PFSK-1 (cell line): ENCODE measurements around the gene BRSK2.

Source experiments
- FOXP2 ChIP-seq: optimal IDR thresholded peaks from 2 replicates; pipeline ENCODE3; 2011; ENCODE audit warnings: borderline replicate concordance, control low read depth, inconsistent platforms; ENCODE audit not compliant: insufficient read depth; ENCODE audit errors: extremely low read length, extremely low read depth
- POLR2AphosphoS5 ChIP-seq: IDR thresholded peaks from 2 replicates; pipeline ENCODE4 v1.6.1; 2012; ENCODE audit warnings: low read depth, mild to moderate bottlenecking, control low read depth, low read length, moderate library complexity
- REST ChIP-seq, 2 experiments: IDR thresholded peaks; 2 replicates each; pipeline versions ENCODE4 v1.6.1 to v1.8.0; 2011 to 2012; ENCODE audit warnings: low read depth in 2 of 2, low read length in 2 of 2, control low read depth in 1 of 2, inconsistent platforms in 1 of 2, mild to moderate bottlenecking in 1 of 2, moderate library complexity in 1 of 2; ENCODE audit not compliant: insufficient read depth in 1 of 2
- SIN3A ChIP-seq: IDR thresholded peaks from 2 replicates; pipeline ENCODE4 v1.6.1; 2012; ENCODE audit warnings: mild to moderate bottlenecking, low read length, moderate library complexity, borderline replicate concordance; ENCODE audit not compliant: insufficient read depth
- TAF1 ChIP-seq: IDR thresholded peaks from 2 replicates; pipeline ENCODE4 v1.6.1; 2012; ENCODE audit warnings: low read length, control low read depth, borderline replicate concordance; ENCODE audit not compliant: insufficient read depth

Gene BRSK2

GRCh38 chr11:1372660-1373059 lies 17.1 kb upstream of the BRSK2 start:
- TF ChIP-seq REST (IDR thresholded peaks at IDR 0.05; ENCODE audit: insufficient read depth in 1 of 2, low read depth in 2 of 2, low read length in 2 of 2), result no peak
- no peak for TF ChIP-seq POLR2AphosphoS5
- TF ChIP-seq TAF1, result no peak
- TF ChIP-seq FOXP2, result no peak
- no peak for TF ChIP-seq SIN3A

- TF ChIP-seq FOXP2 (no peak), POLR2AphosphoS5 (no peak), REST (IDR thresholded peaks at IDR 0.05; ENCODE audit: insufficient read depth in 1 of 2, low read depth in 2 of 2, low read length in 2 of 2) (no peak), TAF1 (no peak), SIN3A (no peak)
Observed at GRCh38 chr11:1373536-1374214, 16.1 kb upstream of the BRSK2 start.

- TF ChIP-seq REST (IDR thresholded peaks at IDR 0.05; ENCODE audit: insufficient read depth in 1 of 2, low read depth in 2 of 2, low read length in 2 of 2) (no peak), POLR2AphosphoS5 (no peak), SIN3A (no peak), FOXP2 (no peak), TAF1 (no peak)
Observed at GRCh38 chr11:1375161-1375954, 14.4 kb upstream of the BRSK2 start.

GRCh38 chr11:1375955-1376258 lies 13.8 kb upstream of the BRSK2 start:
- no peak for TF ChIP-seq TAF1
- no peak for TF ChIP-seq SIN3A
- no peak for TF ChIP-seq POLR2AphosphoS5
- TF ChIP-seq REST (IDR thresholded peaks at IDR 0.05; ENCODE audit: insufficient read depth in 1 of 2, low read depth in 2 of 2, low read length in 2 of 2), result no peak
- TF ChIP-seq FOXP2, result no peak
